Activated naive CD8-positive, alpha-beta T cell (primary cell): ENCODE measurements around the gene CIB4.
A peak's percentile ranks its signal among the peaks of the same experiment; 100 is the strongest.

Experiments used
- H3K27ac Mint-ChIP-seq: one replicate; pipeline ENCODE4 v1.8.0; 2021; ENCODE audit warnings: mixed read lengths
- H3K27me3 Mint-ChIP-seq: one replicate; pipeline ENCODE4 v1.8.0; 2021; ENCODE audit warnings: mixed read lengths
- H3K36me3 Mint-ChIP-seq: one replicate; pipeline ENCODE4 v1.8.0; 2021; ENCODE audit warnings: mixed read lengths
- H3K4me1 Mint-ChIP-seq: one replicate; pipeline ENCODE4 v1.8.0; 2021; ENCODE audit warnings: low read depth, mixed read lengths
- H3K4me3 Mint-ChIP-seq: one replicate; pipeline ENCODE4 v1.8.0; 2021; ENCODE audit warnings: mild to moderate bottlenecking, mixed read lengths
- H3K9me3 Mint-ChIP-seq: one replicate; pipeline ENCODE4 v1.8.0; 2021; ENCODE audit warnings: low read depth, mixed read lengths

Gene CIB4

GRCh38 chr2:26561918-26562810 is 79.0 kb downstream of the CIB4 start:
- Mint-ChIP-seq H3K36me3 (no peaks in the 10 kb centered on the region), H3K27me3 (peaks cover 28% of the 10 kb centered on the region), H3K4me1 (peaks cover 10% of the 10 kb centered on the region), H3K9me3 (no peaks in the 10 kb centered on the region), H3K4me3 (peak overlapping the region; percentile 63), H3K27ac (no peak overlapping the region)

GRCh38 chr2:26561376-26561775 is 79.8 kb downstream of the CIB4 start:
- Mint-ChIP-seq H3K4me1 (peaks cover 10% of the 10 kb centered on the region), H3K36me3 (no peaks in the 10 kb centered on the region), H3K4me3 (peak overlapping the region; percentile 63), H3K9me3 (no peaks in the 10 kb centered on the region), H3K27ac (no peak overlapping the region), H3K27me3 (peaks cover 28% of the 10 kb centered on the region)

GRCh38 chr2:26560892-26561291 is 80.3 kb downstream of the CIB4 start:
- H3K36me3 Mint-ChIP-seq: no peaks in the 10 kb centered on the region
- H3K9me3 Mint-ChIP-seq: no peaks in the 10 kb centered on the region
- H3K4me3 Mint-ChIP-seq: no peak overlapping the region
- peaks cover 10% of the 10 kb centered on the region for H3K4me1 Mint-ChIP-seq
- H3K27me3 Mint-ChIP-seq: peaks cover 28% of the 10 kb centered on the region
- H3K27ac Mint-ChIP-seq: no peak overlapping the region

GRCh38 chr2:26559556-26559955 is 81.6 kb downstream of the CIB4 start:
- peaks cover 10% of the 10 kb centered on the region for H3K4me1 Mint-ChIP-seq
- H3K27ac Mint-ChIP-seq: no peak overlapping the region
- H3K9me3 Mint-ChIP-seq: no peaks in the 10 kb centered on the region
- H3K27me3 Mint-ChIP-seq: peaks cover 25% of the 10 kb centered on the region
- H3K36me3 Mint-ChIP-seq: no peaks in the 10 kb centered on the region
- no peak overlapping the region for H3K4me3 Mint-ChIP-seq

DNA sequence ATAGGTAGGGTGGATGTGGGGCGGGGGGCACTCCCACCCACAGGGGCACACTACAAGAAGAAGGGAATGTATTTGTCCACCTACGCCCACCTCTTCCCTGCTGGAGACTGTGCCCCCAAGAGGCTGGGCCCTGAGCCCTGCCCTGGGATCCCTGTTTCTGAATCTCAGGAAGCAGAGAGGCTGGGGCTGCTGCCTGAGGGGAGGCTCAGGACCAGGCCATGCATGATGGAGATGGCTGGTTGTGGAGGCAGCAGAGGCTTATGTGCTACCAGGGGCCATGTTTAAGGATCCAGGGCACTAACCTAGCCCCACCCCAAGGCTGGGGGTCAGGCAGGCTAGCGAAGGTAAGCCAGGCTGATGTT is 82.1 kb downstream of the CIB4 start:
- Mint-ChIP-seq H3K27ac (no peak overlapping the region), H3K27me3 (peaks cover 23% of the 10 kb centered on the region), H3K4me3 (no peak overlapping the region), H3K4me1 (peaks cover 10% of the 10 kb centered on the region), H3K36me3 (no peaks in the 10 kb centered on the region), H3K9me3 (no peaks in the 10 kb centered on the region)

- Mint-ChIP-seq H3K9me3 (no peaks in the 10 kb centered on the region), H3K4me3 (no peak overlapping the region), H3K36me3 (no peaks in the 10 kb centered on the region), H3K27me3 (peaks cover 22% of the 10 kb centered on the region), H3K27ac (no peak overlapping the region), H3K4me1 (peaks cover 10% of the 10 kb centered on the region)
These were observed 82.7 kb downstream of the CIB4 start for GRCh38 chr2:26558271-26559043.

GRCh38 chr2:26557244-26557925 is 83.8 kb downstream of the CIB4 start:
- Mint-ChIP-seq H3K27ac (no peak overlapping the region), H3K9me3 (no peaks in the 10 kb centered on the region), H3K4me3 (no peak overlapping the region), H3K36me3 (no peaks in the 10 kb centered on the region), H3K4me1 (peaks cover 4% of the 10 kb centered on the region), H3K27me3 (peaks cover 18% of the 10 kb centered on the region)

- peaks cover 17% of the 10 kb centered on the region for H3K27me3 Mint-ChIP-seq
- no peak overlapping the region for H3K27ac Mint-ChIP-seq
- no peaks in the 10 kb centered on the region for H3K4me1 Mint-ChIP-seq
- H3K9me3 Mint-ChIP-seq: no peaks in the 10 kb centered on the region
- no peaks in the 10 kb centered on the region for H3K36me3 Mint-ChIP-seq
- no peak overlapping the region for H3K4me3 Mint-ChIP-seq
These were observed 84.6 kb downstream of the CIB4 start for GRCh38 chr2:26556309-26557243.

DNA sequence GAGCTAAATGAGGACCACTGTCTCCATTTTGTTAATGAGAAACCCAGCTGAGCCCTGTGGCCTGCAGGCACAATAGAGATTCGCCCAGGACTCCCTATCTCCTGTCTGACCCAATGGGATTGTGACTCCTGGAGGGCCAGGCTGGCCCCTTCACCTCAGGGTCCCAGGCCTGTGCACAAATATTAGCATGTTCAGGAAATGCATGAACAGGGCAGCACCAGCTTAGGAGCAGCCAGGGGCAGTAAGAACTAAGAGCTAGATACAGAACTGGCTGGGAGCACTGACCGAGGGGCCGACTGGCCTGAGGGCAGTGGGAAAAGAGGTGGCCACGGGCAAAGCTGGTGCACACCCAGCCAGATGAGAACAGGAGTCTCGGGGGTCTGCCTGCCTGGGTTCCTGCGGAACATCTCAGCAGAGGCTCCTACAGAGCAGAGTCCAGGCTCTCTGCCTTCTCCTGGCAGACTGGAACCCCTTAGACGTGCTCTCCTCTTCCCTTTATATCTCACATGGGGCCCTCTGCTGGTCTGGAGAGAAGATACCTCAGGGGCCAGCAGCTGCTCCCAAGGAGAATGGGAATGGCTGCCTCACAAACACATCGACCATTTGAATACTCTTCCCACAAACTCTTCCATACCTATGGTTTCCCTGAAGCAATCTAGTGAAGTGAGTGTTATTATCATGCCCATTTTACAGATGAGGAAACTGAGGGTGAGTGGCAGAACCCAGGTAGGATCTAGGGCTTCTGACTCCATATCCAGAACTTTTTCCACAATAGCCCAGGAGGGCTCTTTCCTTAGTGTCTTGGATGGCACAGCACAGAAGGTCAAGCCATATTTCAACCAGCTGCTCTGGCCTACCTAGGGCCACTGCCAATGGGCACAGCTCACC is 85.7 kb downstream of the CIB4 start:
- H3K4me3 Mint-ChIP-seq: no peak overlapping the region
- no peaks in the 10 kb centered on the region for H3K36me3 Mint-ChIP-seq
- no peaks in the 10 kb centered on the region for H3K4me1 Mint-ChIP-seq
- peaks cover 15% of the 10 kb centered on the region for H3K27me3 Mint-ChIP-seq
- no peaks in the 10 kb centered on the region for H3K9me3 Mint-ChIP-seq
- H3K27ac Mint-ChIP-seq: no peak overlapping the region

- Mint-ChIP-seq H3K4me1 (no peaks in the 10 kb centered on the region), H3K27me3 (peaks cover 8% of the 10 kb centered on the region), H3K9me3 (no peaks in the 10 kb centered on the region), H3K4me3 (no peak overlapping the region), H3K36me3 (no peaks in the 10 kb centered on the region), H3K27ac (no peak overlapping the region)
These were observed 88.4 kb downstream of the CIB4 start for GRCh38 chr2:26552641-26553374.

- Mint-ChIP-seq H3K4me3 (no peak overlapping the region), H3K27ac (no peak overlapping the region), H3K9me3 (no peaks in the 10 kb centered on the region), H3K4me1 (no peaks in the 10 kb centered on the region), H3K27me3 (peaks cover 2% of the 10 kb centered on the region), H3K36me3 (no peaks in the 10 kb centered on the region)
These were observed 90.7 kb downstream of the CIB4 start for GRCh38 chr2:26550276-26551015.

DNA sequence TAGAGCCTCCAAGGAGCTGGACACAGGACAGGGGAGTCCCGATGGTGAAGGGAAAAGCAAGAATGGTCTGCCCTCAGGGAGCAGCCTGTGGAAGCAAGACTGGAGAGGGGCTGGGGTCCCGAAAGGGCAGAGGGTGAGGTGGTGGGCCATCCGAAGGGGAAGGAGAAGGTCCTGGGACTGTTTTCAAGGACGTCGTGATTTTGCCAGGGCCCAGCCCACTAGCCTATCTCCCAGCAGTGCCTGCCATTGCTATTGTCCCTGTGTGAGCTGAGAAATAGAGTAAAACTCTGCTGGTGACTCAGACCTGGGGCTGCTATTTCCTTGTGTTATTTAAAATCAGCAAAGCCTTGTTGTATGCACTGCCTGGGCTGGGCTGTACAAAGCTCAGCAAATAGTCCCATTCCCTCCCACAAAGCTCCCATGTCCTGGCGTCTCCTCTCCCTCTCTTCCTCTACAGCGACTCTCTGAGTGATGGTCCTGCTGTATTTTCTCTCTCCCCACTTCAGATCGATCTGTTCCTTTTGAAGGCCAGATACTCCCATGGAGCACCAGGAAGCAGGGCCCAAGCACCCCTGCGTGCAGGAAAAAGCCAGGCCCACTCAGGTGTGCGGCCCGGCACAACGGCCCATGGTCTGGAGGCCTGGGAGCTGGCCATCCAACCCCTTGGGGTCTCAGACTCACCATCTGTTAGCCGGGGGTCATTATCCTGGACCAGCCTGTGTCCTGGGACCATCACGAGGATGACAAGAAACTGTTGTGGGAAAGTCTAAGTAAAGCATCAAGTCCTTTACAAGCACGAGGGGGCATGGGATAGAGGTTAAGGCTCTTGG is 98.3 kb downstream of the CIB4 start:
- no peak overlapping the region for H3K4me3 Mint-ChIP-seq
- H3K27me3 Mint-ChIP-seq: peaks cover 2% of the 10 kb centered on the region
- H3K4me1 Mint-ChIP-seq: no peaks in the 10 kb centered on the region
- no peaks in the 10 kb centered on the region for H3K9me3 Mint-ChIP-seq
- H3K27ac Mint-ChIP-seq: no peak overlapping the region
- H3K36me3 Mint-ChIP-seq: no peaks in the 10 kb centered on the region
